ENCODE results near the gene SP4. TPM values are rescaled to one million over a fixed set of nuclear protein-coding genes. Genes with fewer than 3 reads are reported as not detected.
A peak's percentile ranks its signal among the peaks of the same experiment; 100 is the strongest.

The SP4 gene
- total and polyA plus RNA-seq, 2 donors (not counting 1 experiment from before 2014, with no cell fraction given), result 7.1 to 42.4 TPM

GRCh38 chr7:21412410-21412851, 15.5 kb upstream of the SP4 start:
- ChIA-PET CTCF (no interaction called here), POLR2A (no interaction called here)
- H3K27ac ChIP-seq (ENCODE audit: low read length in 2 of 2), result no peak overlapping the region
- no peak for TF ChIP-seq EZH2 (IDR thresholded peaks at IDR 0.05; ENCODE audit: borderline replicate concordance, insufficient read depth, low read depth, low read length, poor library complexity, severe bottlenecking)
- TF ChIP-seq CTCF (IDR thresholded peaks at IDR 0.05), result no peak
- no peak for ATAC-seq (ENCODE audit: low read depth)
- no peaks in the 10 kb centered on the region for H3K27me3 ChIP-seq (replicated peaks in 1 of 4; ENCODE audit: control extremely low read depth in 1 of 4, control insufficient read depth in 3 of 4, insufficient read depth in 4 of 4, low read length in 3 of 4)
- no peaks in the 10 kb centered on the region for H3K79me2 ChIP-seq (ENCODE audit: control insufficient read depth, insufficient read depth, low read length)
- no peak overlapping the region for H3K4me3 Mint-ChIP-seq
- no peaks in the 10 kb centered on the region for H3K27me3 Mint-ChIP-seq
- H3K36me3 ChIP-seq (replicated peaks in 1 of 2; ENCODE audit: control extremely low read depth in 1 of 2, control insufficient read depth in 1 of 2, extremely low read depth in 1 of 2, insufficient read depth in 2 of 2, low read length in 1 of 2), result no peaks in the 10 kb centered on the region
- no peak overlapping the region for H3K4me3 ChIP-seq (ENCODE audit: control extremely low read depth in 1 of 5, extremely low read depth in 1 of 5, insufficient read depth in 1 of 5, low read depth in 2 of 5, low read length in 4 of 5)
- H3K4me2 ChIP-seq (replicated peaks; ENCODE audit: low read depth, low read length, poor library complexity, severe bottlenecking), result no peak overlapping the region
- no peaks in the 10 kb centered on the region for H3K9me3 ChIP-seq (ENCODE audit: control extremely low read depth in 1 of 3, control insufficient read depth in 2 of 3, insufficient read depth in 1 of 3, low read length in 2 of 3)
- no peak overlapping the region for H3K9ac ChIP-seq (ENCODE audit: low read length)
- peaks cover 20% of the 10 kb centered on the region for H3K4me1 Mint-ChIP-seq
- H3K4me1 ChIP-seq (ENCODE audit: control insufficient read depth in 2 of 2, insufficient read depth in 2 of 2, low read length in 2 of 2), result peaks cover 0 to 9% of the 10 kb centered on the region in 2 donors
- WGBS (ENCODE audit: insufficient coverage), result no CpG with 5 or more reads among the region's 1 CpG
- no peaks in the 10 kb centered on the region for H4K20me1 ChIP-seq (ENCODE audit: control insufficient read depth, insufficient read depth, low read length, poor library complexity, severe bottlenecking)
- no peak for DNase-seq
- intact Hi-C loops (cut with micrococcal nuclease), result no loop called here
- no peak overlapping the region for H3K27ac Mint-ChIP-seq
- no peaks in the 10 kb centered on the region for H3K9me3 Mint-ChIP-seq (ENCODE audit: insufficient read depth)
- H2AFZ ChIP-seq (ENCODE audit: insufficient read depth, low read depth, low read length, poor library complexity, severe bottlenecking), result peak overlapping the region; percentile 7

- ChIA-PET CTCF (interaction anchor here (0.9 to 1.2 kb wide), 2 partner anchors 14 to 151 kb away, joined by 3 to 5 read pairs; no protein-coding TSS in a partner anchor), POLR2A (no interaction called here)
- no peak overlapping the region for H3K27ac ChIP-seq (ENCODE audit: low read length in 2 of 2)
- TF ChIP-seq CTCF (IDR thresholded peaks at IDR 0.05) (no peak), EZH2 (IDR thresholded peaks at IDR 0.05; ENCODE audit: borderline replicate concordance, insufficient read depth, low read depth, low read length, poor library complexity, severe bottlenecking) (no peak)
- no peaks in the 10 kb centered on the region for H3K79me2 ChIP-seq (ENCODE audit: control insufficient read depth, insufficient read depth, low read length)
- no peak overlapping the region for H3K9ac ChIP-seq (ENCODE audit: low read length)
- no peak for ATAC-seq (ENCODE audit: low read depth)
- H3K4me3 Mint-ChIP-seq, result no peak overlapping the region
- no peaks in the 10 kb centered on the region for H3K9me3 ChIP-seq (ENCODE audit: control extremely low read depth in 1 of 3, control insufficient read depth in 2 of 3, insufficient read depth in 1 of 3, low read length in 2 of 3)
- H3K27me3 Mint-ChIP-seq, result peaks cover 4% of the 10 kb centered on the region
- intact Hi-C loops (cut with micrococcal nuclease), result no loop called here
- no peak for DNase-seq
- peaks cover 18% of the 10 kb centered on the region for H3K4me1 Mint-ChIP-seq
- H2AFZ ChIP-seq (ENCODE audit: insufficient read depth, low read depth, low read length, poor library complexity, severe bottlenecking), result peak overlapping the region; percentile 20
- no peak overlapping the region for H3K4me3 ChIP-seq (ENCODE audit: control extremely low read depth in 1 of 5, extremely low read depth in 1 of 5, insufficient read depth in 1 of 5, low read depth in 2 of 5, low read length in 4 of 5)
- H3K4me1 ChIP-seq (ENCODE audit: control insufficient read depth in 2 of 2, insufficient read depth in 2 of 2, low read length in 2 of 2), result peaks cover 0 to 9% of the 10 kb centered on the region in 2 donors
- H3K27me3 ChIP-seq (replicated peaks in 1 of 4; ENCODE audit: control extremely low read depth in 1 of 4, control insufficient read depth in 3 of 4, insufficient read depth in 4 of 4, low read length in 3 of 4), result no peaks in the 10 kb centered on the region
- H4K20me1 ChIP-seq (ENCODE audit: control insufficient read depth, insufficient read depth, low read length, poor library complexity, severe bottlenecking), result no peaks in the 10 kb centered on the region
- H3K27ac Mint-ChIP-seq, result no peak overlapping the region
- 86% methylated on average over 1 of the region's 2 CpGs for WGBS (ENCODE audit: insufficient coverage)
- no peaks in the 10 kb centered on the region for H3K9me3 Mint-ChIP-seq (ENCODE audit: insufficient read depth)
- H3K4me2 ChIP-seq (replicated peaks; ENCODE audit: low read depth, low read length, poor library complexity, severe bottlenecking), result no peak overlapping the region
- H3K36me3 ChIP-seq (replicated peaks in 1 of 2; ENCODE audit: control extremely low read depth in 1 of 2, control insufficient read depth in 1 of 2, extremely low read depth in 1 of 2, insufficient read depth in 2 of 2, low read length in 1 of 2), result no peaks in the 10 kb centered on the region
Observed at GRCh38 chr7:21412957-21413356, 14.9 kb upstream of the SP4 start.

Measured in B cell (primary cell).